Epithelial cell of esophagus (primary cell): ENCODE measurements around the gene KAZN.

ENCODE experiments used
- DNase-seq: peaks from one replicate; pipeline ENCODE4 v3.0.0; 2010; ENCODE audit warnings: low read depth
- H3K4me3 ChIP-seq: 2 replicates; pipeline ENCODE4 v1.5.1; 2011; ENCODE audit warnings: mild to moderate bottlenecking, low read length, control low read depth
- CTCF ChIP-seq: IDR thresholded peaks from 2 replicates; pipeline ENCODE4 v1.5.1; 2011; ENCODE audit warnings: low read depth, mild to moderate bottlenecking, low read length, control low read depth, inconsistent platforms; ENCODE audit not compliant: insufficient read depth; ENCODE audit errors: missing control alignments

Gene KAZN

GRCh38 chr1:14778898-14779865 lies 180.7 kb downstream of the KAZN start:
- H3K4me3 ChIP-seq, result no peak overlapping the region
- TF ChIP-seq CTCF, result peak; percentile 54
- peak; percentile 29 for DNase-seq

- TF ChIP-seq CTCF, result no peak
- DNase-seq, result peak; percentile 18
- no peak overlapping the region for H3K4me3 ChIP-seq
Measured at GRCh38 chr1:14780271-14780670, 181.8 kb downstream of the KAZN start.

DNA sequence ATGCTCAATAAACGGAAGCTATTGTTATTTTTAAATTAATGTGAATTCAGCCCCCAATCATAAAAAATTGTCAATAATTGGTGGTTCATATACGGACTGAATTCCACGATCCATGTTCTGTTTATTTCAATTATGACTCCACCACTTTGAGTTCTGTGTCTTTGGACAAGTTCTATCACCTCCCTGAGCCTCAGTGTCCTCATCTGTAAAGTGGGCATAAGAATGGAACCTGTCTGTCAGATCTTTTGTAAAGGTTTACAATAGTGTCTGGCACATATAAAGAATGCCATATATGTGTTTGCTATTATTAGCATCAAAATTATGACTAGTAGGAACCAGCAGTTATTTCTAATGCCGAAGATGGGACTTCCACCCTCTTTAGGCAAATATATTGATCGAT lies 183.3 kb downstream of the KAZN start:
- no peak for TF ChIP-seq CTCF
- no peak overlapping the region for H3K4me3 ChIP-seq
- DNase-seq, result no peak

- no peak for DNase-seq
- no peak for TF ChIP-seq CTCF
Measured at GRCh38 chr1:14782741-14783591, 184.5 kb downstream of the KAZN start.

GRCh38 chr1:14783592-14783886 lies 185.1 kb downstream of the KAZN start:
- no peak for DNase-seq
- no peak for TF ChIP-seq CTCF
- H3K4me3 ChIP-seq, result no peak overlapping the region

More at GRCh38 chr1:14782741-14783591, 184.5 kb downstream of the KAZN start:
- no peak overlapping the region for H3K4me3 ChIP-seq

GRCh38 chr1:14784790-14785773 lies 186.6 kb downstream of the KAZN start:
- no peak overlapping the region for H3K4me3 ChIP-seq
- no peak for TF ChIP-seq CTCF
- DNase-seq, result no peak
